ENCODE data around the gene LCN2. TPM values are rescaled to one million over a fixed set of nuclear protein-coding genes. Genes with fewer than 3 reads are reported as not detected.

Gene LCN2
- total RNA-seq, 1 donor from 2014 or later, result not detected

DNA sequence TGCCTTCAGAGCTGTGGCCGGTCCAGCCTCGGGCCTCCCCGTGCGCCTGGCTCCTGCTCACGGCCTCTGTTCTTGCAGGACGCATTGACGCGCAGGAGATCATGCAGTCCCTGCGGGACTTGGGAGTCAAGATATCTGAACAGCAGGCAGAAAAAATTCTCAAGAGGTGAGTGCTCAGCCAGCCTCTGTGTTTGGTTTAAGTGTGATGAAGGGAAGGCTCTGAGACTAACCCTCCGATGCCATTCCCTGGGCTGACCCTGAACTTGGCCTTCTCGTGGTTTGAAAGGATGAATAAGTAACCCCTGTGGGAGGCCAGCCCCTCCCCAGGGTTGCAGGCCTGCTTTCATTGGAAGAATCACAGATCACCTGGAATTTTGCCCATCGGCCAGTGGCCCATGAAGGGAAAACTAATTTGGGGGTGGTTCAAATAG is 48.0 kb upstream of the LCN2 start:
- Histone ChIP-seq H3K9me3 (ENCODE audit: low read depth) (no peaks in the 10 kb centered on the region), H4K20me1 (ENCODE audit: low read depth) (peaks cover 28% of the 10 kb centered on the region), H3K4me3 (no peak overlapping the region), H3K9ac (no peak overlapping the region), H3K4me2 (no peak overlapping the region), H2AFZ (replicated peaks) (no peak overlapping the region), H3F3A (ENCODE audit: low read depth) (peaks cover 16% of the 10 kb centered on the region), H3K4me1 (peaks cover 22% of the 10 kb centered on the region), H3K79me2 (ENCODE audit: low read depth) (peaks cover 20% of the 10 kb centered on the region), H3K27me3 (no peaks in the 10 kb centered on the region), H3K36me3 (no peaks in the 10 kb centered on the region), H3K27ac (no peak overlapping the region)
- peak overlapping the region; percentile 42 for H3K27ac Mint-ChIP-seq
- H3K27me3 Mint-ChIP-seq (ENCODE audit: insufficient read depth, low read depth), result peaks cover 5% of the 10 kb centered on the region
- no peaks in the 10 kb centered on the region for H3K9me3 Mint-ChIP-seq
- no peak for DNase-seq (ENCODE audit: low spot score)
- TF ChIP-seq EZH2 (IDR thresholded peaks at IDR 0.05), result no peak
- TF ChIP-seq, protein P1, sequence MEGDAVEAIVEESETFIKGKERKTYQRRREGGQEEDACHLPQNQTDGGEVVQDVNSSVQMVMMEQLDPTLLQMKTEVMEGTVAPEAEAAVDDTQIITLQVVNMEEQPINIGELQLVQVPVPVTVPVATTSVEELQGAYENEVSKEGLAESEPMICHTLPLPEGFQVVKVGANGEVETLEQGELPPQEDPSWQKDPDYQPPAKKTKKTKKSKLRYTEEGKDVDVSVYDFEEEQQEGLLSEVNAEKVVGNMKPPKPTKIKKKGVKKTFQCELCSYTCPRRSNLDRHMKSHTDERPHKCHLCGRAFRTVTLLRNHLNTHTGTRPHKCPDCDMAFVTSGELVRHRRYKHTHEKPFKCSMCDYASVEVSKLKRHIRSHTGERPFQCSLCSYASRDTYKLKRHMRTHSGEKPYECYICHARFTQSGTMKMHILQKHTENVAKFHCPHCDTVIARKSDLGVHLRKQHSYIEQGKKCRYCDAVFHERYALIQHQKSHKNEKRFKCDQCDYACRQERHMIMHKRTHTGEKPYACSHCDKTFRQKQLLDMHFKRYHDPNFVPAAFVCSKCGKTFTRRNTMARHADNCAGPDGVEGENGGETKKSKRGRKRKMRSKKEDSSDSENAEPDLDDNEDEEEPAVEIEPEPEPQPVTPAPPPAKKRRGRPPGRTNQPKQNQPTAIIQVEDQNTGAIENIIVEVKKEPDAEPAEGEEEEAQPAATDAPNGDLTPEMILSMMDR (IDR thresholded peaks at IDR 0.05), result no peak
- TF ChIP-seq EZH2phosphoT487 (IDR thresholded peaks at IDR 0.05), result no peak
- H3K36me3 Mint-ChIP-seq, result peaks cover 18% of the 10 kb centered on the region
- peaks cover 41% of the 10 kb centered on the region for H3K4me1 Mint-ChIP-seq
- no peak overlapping the region for H3K4me3 Mint-ChIP-seq

DNA sequence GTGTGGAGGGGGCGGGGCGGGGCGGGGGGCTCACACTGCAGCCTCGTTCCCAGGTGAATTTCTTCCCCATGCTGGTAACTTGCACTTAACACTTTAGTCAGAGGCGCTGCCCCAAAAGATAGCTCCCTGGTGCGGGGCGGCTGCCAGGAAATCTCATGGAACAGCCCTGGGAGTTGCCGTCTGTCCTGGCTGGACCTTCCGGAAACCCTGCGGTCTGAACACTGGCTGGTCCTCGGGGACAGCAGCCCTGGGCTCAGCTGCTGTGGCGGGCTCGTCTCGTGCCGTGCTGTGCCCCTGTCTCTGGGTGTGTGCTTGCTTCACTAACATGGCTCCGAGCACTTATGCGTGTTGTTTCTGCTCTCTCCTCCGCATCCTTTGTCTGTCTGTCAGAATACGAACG is 47.6 kb upstream of the LCN2 start:
- H3K79me2 ChIP-seq (ENCODE audit: low read depth), result peaks cover 17% of the 10 kb centered on the region
- H2AFZ ChIP-seq (replicated peaks), result no peak overlapping the region
- H3K9me3 ChIP-seq (ENCODE audit: low read depth), result no peaks in the 10 kb centered on the region
- Mint-ChIP-seq H3K36me3 (peaks cover 18% of the 10 kb centered on the region), H3K4me3 (no peak overlapping the region), H3K9me3 (no peaks in the 10 kb centered on the region), H3K27me3 (ENCODE audit: insufficient read depth, low read depth) (peaks cover 5% of the 10 kb centered on the region), H3K27ac (no peak overlapping the region), H3K4me1 (peaks cover 38% of the 10 kb centered on the region)
- no peak overlapping the region for H3K27ac ChIP-seq
- H3K36me3 ChIP-seq, result no peaks in the 10 kb centered on the region
- no peak overlapping the region for H3K4me3 ChIP-seq
- no peak overlapping the region for H3K9ac ChIP-seq
- no peak for DNase-seq (ENCODE audit: low spot score)
- H4K20me1 ChIP-seq (ENCODE audit: low read depth), result peaks cover 28% of the 10 kb centered on the region
- no peaks in the 10 kb centered on the region for H3K27me3 ChIP-seq
- peaks cover 22% of the 10 kb centered on the region for H3K4me1 ChIP-seq
- H3K4me2 ChIP-seq, result no peak overlapping the region
- H3F3A ChIP-seq (ENCODE audit: low read depth), result peaks cover 14% of the 10 kb centered on the region
- TF ChIP-seq, protein P1 (IDR thresholded peaks at IDR 0.05), result no peak
- TF ChIP-seq EZH2 (IDR thresholded peaks at IDR 0.05), result no peak

DNA sequence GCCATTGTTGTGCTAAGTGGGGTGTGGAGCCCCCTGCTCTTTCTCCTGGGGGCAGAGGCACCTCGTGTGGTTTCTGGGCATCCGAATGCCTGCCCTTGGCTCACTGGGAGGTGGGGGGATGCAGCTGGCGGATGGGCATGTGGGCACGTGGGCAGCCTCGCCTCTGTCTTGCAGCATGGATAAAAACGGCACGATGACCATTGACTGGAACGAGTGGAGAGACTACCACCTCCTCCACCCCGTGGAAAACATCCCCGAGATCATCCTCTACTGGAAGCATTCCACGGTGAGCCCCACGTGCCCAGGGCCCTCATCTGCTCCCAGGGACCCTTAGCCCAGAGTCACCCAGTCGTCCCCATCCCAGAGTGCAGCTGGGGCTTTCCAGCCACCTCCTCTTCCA is 47.1 kb upstream of the LCN2 start:
- Mint-ChIP-seq H3K27ac (no peak overlapping the region), H3K27me3 (ENCODE audit: insufficient read depth, low read depth) (peaks cover 5% of the 10 kb centered on the region), H3K9me3 (no peaks in the 10 kb centered on the region), H3K4me1 (peaks cover 33% of the 10 kb centered on the region), H3K36me3 (peaks cover 16% of the 10 kb centered on the region), H3K4me3 (no peak overlapping the region)
- H2AFZ ChIP-seq (replicated peaks), result no peak overlapping the region
- H3K9ac ChIP-seq, result no peak overlapping the region
- H3K4me2 ChIP-seq, result no peak overlapping the region
- peaks cover 21% of the 10 kb centered on the region for H3K4me1 ChIP-seq
- DNase-seq (ENCODE audit: low spot score), result no peak
- no peaks in the 10 kb centered on the region for H3K9me3 ChIP-seq (ENCODE audit: low read depth)
- no peaks in the 10 kb centered on the region for H3K27me3 ChIP-seq
- H3F3A ChIP-seq (ENCODE audit: low read depth), result peaks cover 9% of the 10 kb centered on the region
- peaks cover 28% of the 10 kb centered on the region for H4K20me1 ChIP-seq (ENCODE audit: low read depth)
- H3K27ac ChIP-seq, result no peak overlapping the region
- no peak overlapping the region for H3K4me3 ChIP-seq
- no peak for TF ChIP-seq EZH2phosphoT487 (IDR thresholded peaks at IDR 0.05)
- TF ChIP-seq, protein P1 (IDR thresholded peaks at IDR 0.05), result no peak
- TF ChIP-seq EZH2 (IDR thresholded peaks at IDR 0.05), result no peak
- H3K79me2 ChIP-seq (ENCODE audit: low read depth), result peaks cover 17% of the 10 kb centered on the region
- no peaks in the 10 kb centered on the region for H3K36me3 ChIP-seq

Measured in neural progenitor cell (in vitro differentiated cells).